Retinal pigment epithelial cell (primary cell): ENCODE results near the gene GCGR.

ENCODE experiments used
- DNase-seq: peaks from one replicate; pipeline ENCODE4 v3.0.0-alpha.2; 2010; ENCODE audit warnings: low read depth
- H3K4me3 ChIP-seq: 2 replicates; pipeline ENCODE4 v1.5.1; 2011; ENCODE audit warnings: mild to moderate bottlenecking, low read length, control low read depth, moderate library complexity
- CTCF ChIP-seq: conservative IDR thresholded peaks from 2 replicates; pipeline ENCODE4 v1.5.1; 2011; ENCODE audit warnings: low read depth, low read length, control low read depth, inconsistent platforms

GCGR gene

GRCh38 chr17:81803728-81804558 lies at the start of gene GCGR:
GCGR (plus strand) TSS chr17:81804150; CDS start chr17:81809019, 4,869 bp downstream.
- H3K4me3 ChIP-seq: no peak within 1 kb of the TSS
- no peak for DNase-seq
- TF ChIP-seq CTCF: no peak

- DNase-seq: no peak
- no peak for TF ChIP-seq CTCF
- no peak overlapping the region for H3K4me3 ChIP-seq
Observed at GRCh38 chr17:81792675-81793615, 11.0 kb upstream of the GCGR start.

GRCh38 chr17:81794074-81794476 lies 9.9 kb upstream of the GCGR start:
- no peak for DNase-seq
- no peak for TF ChIP-seq CTCF

DNA sequence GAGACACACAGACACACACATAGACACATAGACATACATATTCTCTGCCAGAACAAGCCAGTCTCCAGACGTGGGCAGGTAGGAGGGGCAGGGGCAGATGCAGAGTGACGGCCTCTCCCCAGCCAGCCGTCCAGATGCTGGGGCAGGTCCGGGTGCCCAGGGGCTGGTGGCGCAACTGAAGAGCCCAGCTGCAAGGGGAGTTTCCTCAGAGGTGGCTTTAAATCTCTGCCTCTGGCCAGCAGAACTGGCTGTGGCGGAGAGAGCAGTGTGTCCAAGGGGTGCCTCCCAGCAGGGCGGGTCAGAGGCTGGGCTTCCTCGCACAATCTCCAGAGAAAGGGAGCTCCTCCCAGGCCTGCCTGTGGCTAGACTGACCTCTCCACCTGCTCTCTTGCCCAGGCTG lies 9.4 kb upstream of the GCGR start:
- DNase-seq: no peak
- H3K4me3 ChIP-seq: no peak overlapping the region
- no peak for TF ChIP-seq CTCF

More at GRCh38 chr17:81794074-81794476, 9.9 kb upstream of the GCGR start:
- H3K4me3 ChIP-seq: no peak overlapping the region

DNA sequence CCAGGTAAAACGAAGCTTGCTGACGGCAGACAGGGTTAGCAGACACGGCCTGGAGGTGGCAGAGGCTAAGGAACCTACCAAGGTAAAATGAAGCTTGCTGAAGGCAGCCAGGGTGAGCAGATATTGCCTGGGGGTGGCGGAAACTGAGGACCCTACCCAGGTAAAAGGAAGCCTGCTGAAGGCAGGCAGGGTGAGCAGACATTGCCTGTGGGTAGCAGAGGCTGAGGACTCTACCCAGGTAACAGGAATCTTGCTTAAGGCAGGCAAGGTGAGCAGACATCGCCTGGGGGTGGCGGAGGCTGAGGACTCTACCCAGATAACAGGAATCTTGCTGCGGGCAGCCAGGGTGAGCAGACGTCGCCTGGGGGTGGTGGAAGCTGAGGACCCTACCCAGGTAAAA lies 2.6 kb upstream of the GCGR start:
- no peak for DNase-seq
- TF ChIP-seq CTCF: no peak

DNA sequence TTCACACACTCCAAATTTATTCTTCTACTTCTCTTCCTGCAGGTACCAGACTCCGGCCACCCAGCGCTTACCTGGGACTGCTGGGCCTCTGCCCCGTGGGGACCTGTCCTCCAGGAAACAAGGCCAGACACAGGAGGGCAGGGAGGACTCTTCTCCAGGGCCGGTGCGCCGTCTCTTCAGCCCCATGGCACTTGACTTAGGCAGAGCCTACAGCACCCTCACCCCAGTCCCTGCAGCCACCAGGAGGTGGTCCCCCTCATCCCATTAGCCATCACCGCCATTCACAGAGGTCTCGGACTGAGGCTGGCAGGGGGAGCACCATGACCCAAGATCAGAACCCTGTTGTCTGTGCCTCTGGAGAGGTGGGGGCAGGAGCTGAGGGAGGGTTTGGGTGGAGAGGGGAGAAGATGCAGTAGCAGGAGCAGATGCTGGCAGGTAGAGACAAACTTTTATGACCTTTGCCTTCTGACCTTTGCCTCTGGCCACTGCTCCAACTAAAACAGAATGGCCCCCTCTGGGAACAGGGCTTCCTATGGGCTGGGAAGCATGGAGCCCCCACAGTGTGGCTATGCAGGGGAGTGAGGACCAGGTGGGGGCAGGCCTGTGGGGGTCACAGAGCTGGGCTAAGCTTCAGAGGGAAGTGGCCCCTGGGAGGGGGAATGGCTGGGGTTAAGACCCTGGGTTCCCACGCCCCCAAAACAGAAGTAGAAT lies 1.7 kb upstream of the GCGR start:
- no peak for DNase-seq
- no peak for TF ChIP-seq CTCF

More for the DNA sequence above, 2.6 kb upstream of the GCGR start:
- no peak overlapping the region for H3K4me3 ChIP-seq

More for the DNA sequence above, 1.7 kb upstream of the GCGR start:
- H3K4me3 ChIP-seq: no peak overlapping the region
